IMR-90 (cell line): ENCODE data around the gene TTYH3. TPM values are rescaled to one million over a fixed set of nuclear protein-coding genes. Genes with fewer than 3 reads are reported as not detected.
A peak's percentile ranks its signal among the peaks of the same experiment; 100 is the strongest.

ENCODE experiments used
- ATAC-seq: fragments of 200-7000 bp; cut with Tn5 transposase; 2 replicates; pipeline ENCODE4 v1.9.1; 2020; ENCODE audit warnings: low read depth, mild to moderate bottlenecking, moderate library complexity
- BruUV-seq: library from RNA; stranded (reverse); fragments of 400-500 nt; replicated peaks from 2 replicates; lab custom pipeline; 2021; lab: Mats Ljungman, UMichigan
- CTCF ChIA-PET: fragments of 300-600 bp; formaldehyde crosslinking; extraction: SDS; loops from one replicate; lab custom pipeline; 2021; ENCODE audit warnings: antibody characterized with exemption; lab: Yijun Ruan, JAX
- POLR2A ChIA-PET: fragments of 300-600 bp; sonication (Branson Sonifier 250); formaldehyde crosslinking; loops from one replicate; lab custom pipeline; 2022; ENCODE audit warnings: antibody characterized with exemption; ENCODE audit not compliant: unreplicated experiment; lab: Charles Lee
- DNase-seq: peaks from one replicate; pipeline ENCODE4 v3.0.0; 2013
- H2AFZ ChIP-seq: replicated peaks from 2 replicates; pipeline ENCODE3; 2013; ENCODE audit warnings: low read length, mild to moderate bottlenecking; ENCODE audit not compliant: poor library complexity
- H2AK5ac ChIP-seq: 2 replicates; pipeline ENCODE4 v1.6.1; 2013; ENCODE audit warnings: low read depth, low read length, inconsistent platforms
- H2AK9ac ChIP-seq: replicated peaks from 2 replicates; pipeline ENCODE3; 2013; ENCODE audit warnings: mild to moderate bottlenecking, low read depth, low read length, moderate library complexity; ENCODE audit not compliant: poor library complexity
- H2BK120ac ChIP-seq: 2 replicates; pipeline ENCODE4 v1.6.1; 2013; ENCODE audit warnings: low read depth, low read length, inconsistent platforms
- H2BK15ac ChIP-seq: 3 replicates; pipeline ENCODE4 v1.6.1; 2013; ENCODE audit warnings: low read depth, low read length, inconsistent platforms
- H2BK20ac ChIP-seq: 2 replicates; pipeline ENCODE4 v1.6.1; 2013; ENCODE audit warnings: low read depth, mild to moderate bottlenecking, inconsistent platforms, low read length, moderate library complexity
- H2BK5ac ChIP-seq: 2 replicates; pipeline ENCODE4 v1.6.1; 2013; ENCODE audit warnings: mild to moderate bottlenecking, low read depth, low read length, inconsistent platforms; ENCODE audit not compliant: poor library complexity, severe bottlenecking
- H3K14ac ChIP-seq: replicated peaks from 2 replicates; pipeline ENCODE4 v1.6.1; 2013; ENCODE audit warnings: low read depth, low read length, inconsistent platforms
- H3K18ac ChIP-seq: 2 replicates; pipeline ENCODE4 v1.6.1; 2013; ENCODE audit warnings: low read depth, low read length, control low read depth
- H3K23ac ChIP-seq: 2 replicates; pipeline ENCODE4 v1.6.1; 2013; ENCODE audit warnings: low read depth, low read length, inconsistent platforms
- H3K27ac ChIP-seq: 2 replicates; pipeline ENCODE4 v1.5.1; 2013; ENCODE audit warnings: mild to moderate bottlenecking, control low read depth, low read length; ENCODE audit not compliant: insufficient read depth
- H3K27me3 ChIP-seq: 2 replicates; pipeline ENCODE4 v1.6.1; 2013; ENCODE audit warnings: low read length; ENCODE audit not compliant: control insufficient read depth, insufficient read depth
- H3K36me3 ChIP-seq: 2 replicates; pipeline ENCODE4 v1.6.1; 2013; ENCODE audit warnings: low read length, mixed read lengths; ENCODE audit not compliant: control insufficient read depth, insufficient read depth
- H3K4ac ChIP-seq: 2 replicates; pipeline ENCODE4 v1.6.1; 2013; ENCODE audit warnings: low read depth, low read length, inconsistent platforms
- H3K4me1 ChIP-seq: 2 replicates; pipeline ENCODE4 v1.6.1; 2013; ENCODE audit warnings: low read length, mixed read lengths; ENCODE audit not compliant: control insufficient read depth, insufficient read depth
- H3K4me2 ChIP-seq: 2 replicates; pipeline ENCODE4 v1.6.1; 2013; ENCODE audit warnings: low read depth, mild to moderate bottlenecking, control low read depth, low read length, moderate library complexity
- H3K4me3 ChIP-seq: 2 replicates; pipeline ENCODE4 v1.5.1; 2013; ENCODE audit warnings: low read depth, mild to moderate bottlenecking, control low read depth, low read length, moderate library complexity; ENCODE audit not compliant: insufficient read depth
- H3K56ac ChIP-seq: 2 replicates; pipeline ENCODE4 v1.6.1; 2013; ENCODE audit warnings: low read length, inconsistent platforms; ENCODE audit not compliant: insufficient read depth; ENCODE audit errors: extremely low read depth
- H3K79me1 ChIP-seq, 2 experiments: 2 replicates each; pipeline ENCODE4 v1.6.1; 2013; ENCODE audit warnings: low read length in 2 of 2, inconsistent platforms in 1 of 2, low read depth in 1 of 2
- H3K9ac ChIP-seq: 2 replicates; pipeline ENCODE4 v1.6.1; 2013; ENCODE audit warnings: low read depth, low read length, control low read depth
- H3K9me1 ChIP-seq: 2 replicates; pipeline ENCODE4 v1.6.1; 2013; ENCODE audit warnings: low read length, inconsistent platforms; ENCODE audit not compliant: insufficient read depth
- H3K9me3 ChIP-seq: 2 replicates; pipeline ENCODE4 v1.6.1; 2013; ENCODE audit warnings: low read length; ENCODE audit not compliant: control insufficient read depth, insufficient read depth
- H4K20me1 ChIP-seq: 2 replicates; pipeline ENCODE4 v1.6.1; 2013; ENCODE audit warnings: low read length, inconsistent platforms; ENCODE audit not compliant: insufficient read depth
- H4K5ac ChIP-seq: 2 replicates; pipeline ENCODE4 v1.6.1; 2013; ENCODE audit warnings: mild to moderate bottlenecking, low read depth, low read length, control low read depth
- H4K8ac ChIP-seq, 2 experiments: 2 replicates each; pipeline ENCODE4 v1.6.1; 2013; ENCODE audit warnings: low read depth in 2 of 2, low read length in 2 of 2, control low read depth in 1 of 2, inconsistent platforms in 1 of 2
- H4K91ac ChIP-seq: 2 replicates; pipeline ENCODE4 v1.6.1; 2013; ENCODE audit warnings: low read depth, low read length, inconsistent platforms; ENCODE audit not compliant: insufficient read depth
- MAFK ChIP-seq: IDR thresholded peaks from 2 replicates; pipeline ENCODE4 v1.6.1; 2012; ENCODE audit warnings: low read depth, low read length, improper control_type of control experiment
- SMC3 ChIP-seq: fragments of 150-350 bp; IDR thresholded peaks from 2 replicates; pipeline ENCODE4 v1.6.1; 2016; ENCODE audit warnings: low read depth, mild to moderate bottlenecking, antibody characterized with exemption, low read length, moderate library complexity
- WGBS, 2 experiments: methylation state at CpG; one replicate each; pipeline versions ENCODE4 v1.1.5 to v1.1.7; 2013; ENCODE audit warnings: missing lambda C conversion rate in 2 of 2; ENCODE audit not compliant: insufficient read length in 1 of 2; ENCODE audit errors: extremely low coverage in 2 of 2; 5-methylcytosine and 5-hydroxymethylcytosine counted together
- dilution Hi-C: fragments of 300-500 bp; cut with HindIII; formaldehyde crosslinking; loops from one replicate; pipeline ENCODE4 v1.14.3; 2018; ENCODE audit warnings: low sequenced_read_pairs; ENCODE audit not compliant: unreplicated experiment
- in situ Hi-C: fragments of 300-500 bp; cut with MboI; formaldehyde crosslinking; loops from 3 replicates; pipeline ENCODE4 v1.14.3; 2019; ENCODE audit warnings: low sequenced_read_pairs, inconsistent platforms, mixed read lengths
- intact Hi-C: fragments of 100-400 bp; cut with micrococcal nuclease; formaldehyde crosslinking; loops from 2 replicates; pipeline ENCODE4 v1.10.0; 2022
- polyA plus RNA-seq, 3 experiments: library from polyadenylated mRNA; depleted of rRNA; stranded (reverse); fragments of >200 nt; gene quantifications; 2 replicates each; pipeline ENCODE4 v1.2.3, GENCODE V29; 2012; ENCODE audit warnings: low replicate concordance in 1 of 3
- total RNA-seq: library from RNA; depleted of rRNA; stranded (reverse); fragments of >200 nt; gene quantifications from 2 replicates; pipeline ENCODE4 v1.2.3, GENCODE V29; 2012
- TF ChIP-seq, protein P1 (sequence below): fragments of 150-350 bp; IDR thresholded peaks from 2 replicates; pipeline ENCODE4 v1.6.1; 2016; ENCODE audit warnings: low read depth, mild to moderate bottlenecking, low read length, moderate library complexity, borderline replicate concordance

Gene TTYH3
- total and polyA plus RNA-seq, 2 of the 4 experiments (the other 2 are of a cell fraction) = 5.6 to 82.6 TPM

DNA sequence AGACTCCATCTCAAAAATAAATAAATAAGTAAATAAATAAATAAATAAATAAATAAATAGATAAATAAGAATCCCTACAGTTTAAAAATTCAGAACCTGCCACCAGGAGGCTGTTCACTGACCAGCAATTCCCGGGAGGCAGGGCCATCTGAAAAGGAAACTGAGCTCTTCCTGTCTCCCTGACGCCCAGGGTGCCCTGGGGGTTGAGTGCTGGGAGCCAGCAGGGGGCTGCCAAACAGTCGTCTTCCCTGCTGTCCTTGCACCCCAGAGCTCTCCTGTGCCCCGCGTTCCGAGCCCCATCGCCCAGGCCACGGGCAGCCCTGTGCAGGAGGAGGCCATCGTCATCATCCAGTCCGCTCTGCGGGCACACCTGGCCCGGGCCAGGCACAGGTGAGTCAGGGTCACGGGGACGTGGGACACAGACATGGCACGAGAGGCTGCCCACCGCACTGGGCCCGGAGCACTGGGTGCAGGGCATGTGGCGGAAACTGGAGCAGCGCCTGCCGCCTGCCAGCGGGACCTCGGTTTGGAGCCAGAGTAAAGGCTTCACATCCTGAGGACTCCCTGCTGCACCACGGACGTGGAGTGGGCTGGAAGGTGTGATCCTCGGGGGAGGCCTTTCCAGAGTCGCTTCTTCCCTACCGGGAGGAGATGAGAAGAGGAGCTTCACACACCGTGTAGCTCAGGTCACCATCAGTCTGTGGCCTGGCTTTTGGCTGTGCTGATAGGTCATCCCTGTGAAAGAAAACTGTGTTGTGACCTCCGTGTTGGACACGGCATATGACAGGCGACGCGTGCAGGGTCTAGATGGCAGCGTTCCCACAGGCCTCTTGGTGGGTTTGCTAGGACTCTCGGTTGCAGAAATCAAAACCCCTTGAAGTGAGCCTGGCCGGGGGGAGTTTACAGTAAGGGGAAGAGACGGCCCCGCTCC, 25.9 kb upstream of the TTYH3 start (continued):
- TF ChIP-seq, protein P1, sequence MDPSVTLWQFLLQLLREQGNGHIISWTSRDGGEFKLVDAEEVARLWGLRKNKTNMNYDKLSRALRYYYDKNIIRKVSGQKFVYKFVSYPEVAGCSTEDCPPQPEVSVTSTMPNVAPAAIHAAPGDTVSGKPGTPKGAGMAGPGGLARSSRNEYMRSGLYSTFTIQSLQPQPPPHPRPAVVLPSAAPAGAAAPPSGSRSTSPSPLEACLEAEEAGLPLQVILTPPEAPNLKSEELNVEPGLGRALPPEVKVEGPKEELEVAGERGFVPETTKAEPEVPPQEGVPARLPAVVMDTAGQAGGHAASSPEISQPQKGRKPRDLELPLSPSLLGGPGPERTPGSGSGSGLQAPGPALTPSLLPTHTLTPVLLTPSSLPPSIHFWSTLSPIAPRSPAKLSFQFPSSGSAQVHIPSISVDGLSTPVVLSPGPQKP = no peak

DNA sequence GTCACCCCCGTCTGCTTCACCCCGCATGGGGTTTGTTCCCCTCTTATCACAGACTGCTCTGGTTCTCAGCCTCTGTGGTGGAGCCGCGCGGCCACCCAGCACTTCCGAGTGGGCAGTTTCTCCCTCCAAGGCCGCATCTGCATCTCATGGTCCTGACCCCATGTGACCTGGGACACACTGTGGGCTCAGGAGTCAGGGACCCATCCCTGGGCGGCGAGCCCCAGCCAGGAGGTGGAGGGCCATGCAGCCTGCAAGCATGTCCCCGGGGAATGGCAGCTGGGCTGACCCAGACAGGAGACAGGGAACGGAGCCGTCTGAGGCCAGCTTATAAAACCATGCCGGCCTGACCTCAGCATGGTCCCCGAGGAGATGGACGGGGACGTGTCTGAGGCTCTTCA, 25.2 kb upstream of the TTYH3 start:
- Histone ChIP-seq H3K4me2 (no peak overlapping the region), H2AFZ (no peak overlapping the region), H3K4ac (no peak overlapping the region), H3K56ac (no peak overlapping the region), H3K9me3 (no peaks in the 10 kb centered on the region), H3K79me1 (no peaks in the 10 kb centered on the region), H3K27me3 (no peaks in the 10 kb centered on the region), H2BK120ac (no peak overlapping the region), H3K9ac (no peak overlapping the region), H2BK15ac (no peak overlapping the region), H3K36me3 (peaks cover 7% of the 10 kb centered on the region; the same call in 1 of the 2 replicates), H4K91ac (no peak overlapping the region), H2AK5ac (no peak overlapping the region), H4K5ac (no peak overlapping the region), H3K23ac (no peak overlapping the region), H3K4me1 (no peaks in the 10 kb centered on the region), H3K9me1 (no peaks in the 10 kb centered on the region), H2AK9ac (peak overlapping the region; percentile 10), H2BK5ac (no peak overlapping the region), H3K14ac (no peak overlapping the region), H3K18ac (no peak overlapping the region), H4K20me1 (no peaks in the 10 kb centered on the region), H3K4me3 (no peak overlapping the region), H4K8ac (no peak overlapping the region), H2BK20ac (no peak overlapping the region), H3K27ac (no peak overlapping the region)
- DNase-seq = no peak
- intact Hi-C loops (no loop called here), dilution Hi-C loops (no loop called here), in situ Hi-C loops (no loop called here)
- POLR2A ChIA-PET = interaction anchor here (0.6 kb wide), 1 partner anchor 50 kb away, joined by 11 read pairs; no protein-coding TSS in a partner anchor
- CTCF ChIA-PET = no interaction called here
- BruUV-seq = no TSS peak
- no peak for ATAC-seq
- 93% methylated on average over 13 of the region's 16 CpGs; no CpG with 5 or more reads in 1 of the 2 experiments for WGBS, 2 experiments
- TF ChIP-seq SMC3 = no peak
- no peak for TF ChIP-seq MAFK
